Measurements from ENCODE around the gene IFT27.
A peak's percentile ranks its signal among the peaks of the same experiment; 100 is the strongest.

Gene IFT27

DNA sequence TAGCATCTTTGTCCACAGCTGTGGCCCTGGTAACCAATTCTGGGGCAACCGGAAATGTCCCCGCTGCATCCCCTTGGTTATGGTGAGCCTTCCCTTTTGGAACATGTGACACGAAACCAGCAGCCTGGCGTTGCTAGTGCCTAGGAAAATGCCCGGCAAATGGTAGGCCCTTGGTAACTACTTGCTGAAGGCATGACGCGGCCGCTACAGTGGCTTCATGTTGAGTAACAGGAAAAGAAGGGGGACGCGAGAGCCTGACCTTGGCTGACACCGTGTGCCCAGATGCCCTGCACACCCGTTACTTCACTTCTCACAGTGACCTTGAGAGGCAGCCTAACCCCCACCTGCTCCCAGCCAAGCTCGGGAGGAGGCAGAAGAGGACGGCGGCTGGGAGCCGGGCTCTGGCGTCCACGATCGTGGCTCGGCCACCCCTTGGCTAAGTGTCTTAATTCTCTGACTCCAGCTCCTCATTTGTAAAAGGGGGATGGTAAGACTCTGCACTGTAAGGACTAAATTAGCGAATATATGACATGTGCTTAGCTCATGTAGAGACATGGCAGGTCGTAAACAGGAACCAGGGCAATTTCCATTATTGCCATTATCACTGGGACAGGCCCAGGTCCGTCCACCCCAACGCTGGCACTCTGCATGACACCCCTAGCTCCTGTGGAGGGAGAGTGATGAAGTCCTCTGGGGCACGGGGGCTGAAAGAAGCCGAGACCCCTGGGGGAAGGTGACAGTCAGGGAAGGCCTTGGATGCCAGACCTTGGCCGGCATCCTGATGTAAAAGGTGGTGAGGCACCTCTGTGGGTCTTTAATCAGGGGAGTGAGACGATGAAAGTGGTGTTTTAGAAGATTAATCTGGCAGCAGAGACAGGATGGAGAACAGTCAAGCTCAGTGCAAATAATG, 18.9 kb downstream of the IFT27 start:
- TF ChIP-seq POLR2AphosphoS5 (IDR thresholded peaks at IDR 0.05; ENCODE audit: low read depth, low read length) (no peak), SIN3A (IDR thresholded peaks at IDR 0.05; ENCODE audit: borderline replicate concordance, insufficient read depth, low read length) (no peak), TAF1 (IDR thresholded peaks at IDR 0.05; ENCODE audit: borderline replicate concordance, insufficient read depth, low read length) (no peak), FOXP2 (optimal IDR thresholded peaks at IDR 0.05; ENCODE audit: borderline replicate concordance, extremely low read depth, extremely low read length, insufficient read depth) (no peak)
- TF ChIP-seq, protein P1, sequence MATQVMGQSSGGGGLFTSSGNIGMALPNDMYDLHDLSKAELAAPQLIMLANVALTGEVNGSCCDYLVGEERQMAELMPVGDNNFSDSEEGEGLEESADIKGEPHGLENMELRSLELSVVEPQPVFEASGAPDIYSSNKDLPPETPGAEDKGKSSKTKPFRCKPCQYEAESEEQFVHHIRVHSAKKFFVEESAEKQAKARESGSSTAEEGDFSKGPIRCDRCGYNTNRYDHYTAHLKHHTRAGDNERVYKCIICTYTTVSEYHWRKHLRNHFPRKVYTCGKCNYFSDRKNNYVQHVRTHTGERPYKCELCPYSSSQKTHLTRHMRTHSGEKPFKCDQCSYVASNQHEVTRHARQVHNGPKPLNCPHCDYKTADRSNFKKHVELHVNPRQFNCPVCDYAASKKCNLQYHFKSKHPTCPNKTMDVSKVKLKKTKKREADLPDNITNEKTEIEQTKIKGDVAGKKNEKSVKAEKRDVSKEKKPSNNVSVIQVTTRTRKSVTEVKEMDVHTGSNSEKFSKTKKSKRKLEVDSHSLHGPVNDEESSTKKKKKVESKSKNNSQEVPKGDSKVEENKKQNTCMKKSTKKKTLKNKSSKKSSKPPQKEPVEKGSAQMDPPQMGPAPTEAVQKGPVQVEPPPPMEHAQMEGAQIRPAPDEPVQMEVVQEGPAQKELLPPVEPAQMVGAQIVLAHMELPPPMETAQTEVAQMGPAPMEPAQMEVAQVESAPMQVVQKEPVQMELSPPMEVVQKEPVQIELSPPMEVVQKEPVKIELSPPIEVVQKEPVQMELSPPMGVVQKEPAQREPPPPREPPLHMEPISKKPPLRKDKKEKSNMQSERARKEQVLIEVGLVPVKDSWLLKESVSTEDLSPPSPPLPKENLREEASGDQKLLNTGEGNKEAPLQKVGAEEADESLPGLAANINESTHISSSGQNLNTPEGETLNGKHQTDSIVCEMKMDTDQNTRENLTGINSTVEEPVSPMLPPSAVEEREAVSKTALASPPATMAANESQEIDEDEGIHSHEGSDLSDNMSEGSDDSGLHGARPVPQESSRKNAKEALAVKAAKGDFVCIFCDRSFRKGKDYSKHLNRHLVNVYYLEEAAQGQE (IDR thresholded peaks at IDR 0.05; ENCODE audit: insufficient read depth in 1 of 2, low read depth in 2 of 2, low read length in 2 of 2): no peak

DNA sequence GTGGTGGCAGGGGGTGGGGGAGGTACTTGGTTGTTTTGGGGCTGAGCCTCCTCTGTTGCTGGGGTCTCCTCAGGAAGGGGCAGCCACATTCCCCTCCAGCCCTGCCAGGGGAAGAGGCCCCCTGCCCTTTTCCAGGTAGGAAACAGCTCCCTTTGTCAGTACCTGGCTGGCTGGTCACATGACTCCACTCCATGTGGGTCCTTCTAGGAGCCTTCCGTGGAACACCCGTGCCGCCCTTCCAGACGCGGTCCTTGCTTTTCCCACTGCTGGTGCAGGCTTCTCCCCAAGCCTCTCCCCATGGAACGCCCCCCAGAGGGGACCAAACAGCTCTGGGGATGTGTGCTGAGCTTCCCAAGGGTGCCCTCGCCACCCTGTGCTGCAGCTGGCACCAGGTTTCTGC, 19.9 kb downstream of the IFT27 start:
- TF ChIP-seq, protein P1 (IDR thresholded peaks at IDR 0.05; ENCODE audit: insufficient read depth in 1 of 2, low read depth in 2 of 2, low read length in 2 of 2): no peak
- TF ChIP-seq TAF1 (IDR thresholded peaks at IDR 0.05; ENCODE audit: borderline replicate concordance, insufficient read depth, low read length): no peak
- TF ChIP-seq SIN3A (IDR thresholded peaks at IDR 0.05; ENCODE audit: borderline replicate concordance, insufficient read depth, low read length): no peak
- no peak for TF ChIP-seq FOXP2 (optimal IDR thresholded peaks at IDR 0.05; ENCODE audit: borderline replicate concordance, extremely low read depth, extremely low read length, insufficient read depth)
- no peak for TF ChIP-seq POLR2AphosphoS5 (IDR thresholded peaks at IDR 0.05; ENCODE audit: low read depth, low read length)

DNA sequence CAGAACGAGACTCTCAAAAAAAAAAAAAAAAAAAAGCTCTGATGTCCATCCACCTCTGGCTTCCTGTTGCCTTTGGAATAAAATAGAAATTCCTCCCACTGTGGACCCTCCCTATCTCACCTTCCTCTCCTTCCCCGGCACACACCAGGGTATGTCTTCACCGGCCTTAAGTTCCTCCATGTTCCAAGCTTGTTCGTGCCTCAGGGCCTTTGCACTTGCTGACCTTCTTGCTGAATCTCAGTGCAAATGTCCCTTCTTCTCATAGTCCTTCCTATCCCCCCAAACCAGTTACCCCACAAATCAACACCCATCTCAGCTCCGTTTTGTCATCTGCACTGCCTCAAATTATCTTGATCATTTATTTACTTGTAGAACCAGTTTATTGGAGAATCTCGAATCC, 20.6 kb downstream of the IFT27 start:
- no peak for TF ChIP-seq POLR2AphosphoS5 (IDR thresholded peaks at IDR 0.05; ENCODE audit: low read depth, low read length)
- TF ChIP-seq, protein P1 (IDR thresholded peaks at IDR 0.05; ENCODE audit: insufficient read depth in 1 of 2, low read depth in 2 of 2, low read length in 2 of 2): no peak
- no peak for TF ChIP-seq TAF1 (IDR thresholded peaks at IDR 0.05; ENCODE audit: borderline replicate concordance, insufficient read depth, low read length)
- TF ChIP-seq SIN3A (IDR thresholded peaks at IDR 0.05; ENCODE audit: borderline replicate concordance, insufficient read depth, low read length): no peak
- no peak for TF ChIP-seq FOXP2 (optimal IDR thresholded peaks at IDR 0.05; ENCODE audit: borderline replicate concordance, extremely low read depth, extremely low read length, insufficient read depth)

DNA sequence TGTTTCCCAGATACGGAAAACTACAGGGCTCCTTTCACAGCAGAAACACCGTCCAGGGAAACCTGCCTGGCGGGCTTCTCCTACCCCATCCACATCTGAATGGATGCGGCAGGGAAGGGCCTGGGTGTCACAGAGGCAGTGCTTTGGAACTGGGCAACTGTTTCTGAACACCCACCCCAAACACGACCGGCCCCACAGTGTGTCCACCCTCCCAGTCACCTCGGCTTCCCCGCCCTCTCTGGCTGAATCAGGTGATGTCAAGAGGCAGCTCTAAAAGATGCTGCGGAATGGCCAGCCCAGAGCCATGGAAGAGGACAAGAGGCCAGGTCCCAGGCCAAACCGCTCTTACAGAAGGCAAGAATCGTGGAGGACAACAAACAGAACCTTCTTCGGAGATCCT, 22.0 kb downstream of the IFT27 start:
- TF ChIP-seq POLR2AphosphoS5 (IDR thresholded peaks at IDR 0.05; ENCODE audit: low read depth, low read length): no peak

DNA sequence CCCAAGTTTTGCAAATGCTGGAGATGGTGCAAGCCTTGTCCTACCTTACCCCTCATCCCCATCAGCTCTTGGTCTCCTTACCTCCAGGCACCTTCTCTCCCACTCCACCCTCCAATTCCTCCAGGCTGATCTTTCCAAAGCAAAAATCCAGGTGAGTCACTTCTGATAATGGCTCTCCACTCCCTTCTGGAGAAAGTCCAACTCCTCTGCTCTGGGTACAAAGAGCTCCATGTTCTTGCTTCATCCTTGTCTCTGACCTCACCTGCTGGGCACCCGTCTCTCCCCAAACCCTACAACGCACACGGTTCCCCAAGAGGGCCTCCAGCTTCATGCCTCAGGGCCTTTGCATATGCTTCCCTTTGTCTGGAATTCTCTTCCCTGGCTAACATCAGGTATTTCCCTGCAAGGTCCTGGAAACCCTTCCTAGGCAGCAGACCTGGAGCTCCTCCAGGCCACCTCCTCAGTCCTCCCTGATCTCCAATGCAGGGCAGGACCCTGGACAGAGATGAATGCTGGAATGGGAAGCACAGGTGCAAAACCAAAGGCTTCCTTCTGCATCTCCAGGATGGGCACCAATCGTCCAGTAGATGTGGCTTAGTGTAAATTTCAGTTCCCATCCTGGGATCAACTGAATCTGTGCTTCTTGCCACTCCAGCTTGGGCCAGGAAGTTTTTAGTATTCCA, 22.7 kb downstream of the IFT27 start:
- TF ChIP-seq, protein P1 (IDR thresholded peaks at IDR 0.05; ENCODE audit: insufficient read depth in 1 of 2, low read depth in 2 of 2, low read length in 2 of 2): peak; percentile 67 to 89
- no peak for TF ChIP-seq FOXP2 (optimal IDR thresholded peaks at IDR 0.05; ENCODE audit: borderline replicate concordance, extremely low read depth, extremely low read length, insufficient read depth)
